GM18505 (cell line): ENCODE results near the gene KIF13A.
"Not testable (repeated sequence)": the region's sequence is repeated elsewhere in the genome, so short reads cannot be mapped to it uniquely, and the experiment has no call there.

Source experiments
- ATAC-seq: cut with Tn5 transposase; IDR thresholded peaks from one replicate; pipeline ENCODE4 v1.9.1; 2021; ENCODE audit not compliant: unreplicated experiment
- POLR2A ChIP-seq: IDR thresholded peaks from 4 replicates; pipeline ENCODE4 v1.6.1; 2011; ENCODE audit warnings: borderline replicate concordance; ENCODE audit not compliant: insufficient read depth, insufficient read length; ENCODE audit errors: extremely low read depth

Gene KIF13A

GRCh38 chr6:17866876-17867444 lies 120.5 kb downstream of the KIF13A start:
- no peak for ATAC-seq
- no peak for TF ChIP-seq POLR2A

- no peak for ATAC-seq
- TF ChIP-seq POLR2A = no peak
Observed at GRCh38 chr6:17865798-17866725, 121.4 kb downstream of the KIF13A start.

GRCh38 chr6:17865243-17865642 lies 122.2 kb downstream of the KIF13A start:
- no peak for TF ChIP-seq POLR2A
- no peak for ATAC-seq

GRCh38 chr6:17863901-17864754 lies 123.3 kb downstream of the KIF13A start:
- ATAC-seq = no peak
- TF ChIP-seq POLR2A = no peak

- ATAC-seq = no peak
- TF ChIP-seq POLR2A = no peak
Observed at GRCh38 chr6:17861361-17861760, 126.1 kb downstream of the KIF13A start.

- ATAC-seq = no peak
- no peak for TF ChIP-seq POLR2A
Observed at GRCh38 chr6:17859846-17860245, 127.6 kb downstream of the KIF13A start.

GRCh38 chr6:17858584-17858983 lies 128.9 kb downstream of the KIF13A start:
- ATAC-seq = no peak
- TF ChIP-seq POLR2A = no peak

- not testable (repeated sequence) for ATAC-seq
Observed at GRCh38 chr6:17857188-17857587, 130.2 kb downstream of the KIF13A start.

- ATAC-seq = no peak
Observed at GRCh38 chr6:17856306-17856705, 131.1 kb downstream of the KIF13A start.

GRCh38 chr6:17855381-17855780 lies 132.1 kb downstream of the KIF13A start:
- ATAC-seq = no peak
- TF ChIP-seq POLR2A = no peak

More at GRCh38 chr6:17856306-17856705, 131.1 kb downstream of the KIF13A start:
- no peak for TF ChIP-seq POLR2A

GRCh38 chr6:17853533-17853932 lies 133.9 kb downstream of the KIF13A start:
- ATAC-seq = no peak
- no peak for TF ChIP-seq POLR2A

- TF ChIP-seq POLR2A = no peak
- no peak for ATAC-seq
Observed at GRCh38 chr6:17851720-17852161, 135.7 kb downstream of the KIF13A start.

- ATAC-seq = no peak
- TF ChIP-seq POLR2A = no peak
Observed at GRCh38 chr6:17851001-17851719, 136.3 kb downstream of the KIF13A start.
